Measurements from ENCODE around the gene NUP153.

The NUP153 gene

GRCh38 chr6:17656092-17656491, 50.6 kb downstream of the NUP153 start:
- DNase-seq = no peak

GRCh38 chr6:17653198-17653882, 53.4 kb downstream of the NUP153 start:
- no peak for DNase-seq

- DNase-seq = no peak
Observed at GRCh38 chr6:17650656-17651309, 55.9 kb downstream of the NUP153 start.

DNA sequence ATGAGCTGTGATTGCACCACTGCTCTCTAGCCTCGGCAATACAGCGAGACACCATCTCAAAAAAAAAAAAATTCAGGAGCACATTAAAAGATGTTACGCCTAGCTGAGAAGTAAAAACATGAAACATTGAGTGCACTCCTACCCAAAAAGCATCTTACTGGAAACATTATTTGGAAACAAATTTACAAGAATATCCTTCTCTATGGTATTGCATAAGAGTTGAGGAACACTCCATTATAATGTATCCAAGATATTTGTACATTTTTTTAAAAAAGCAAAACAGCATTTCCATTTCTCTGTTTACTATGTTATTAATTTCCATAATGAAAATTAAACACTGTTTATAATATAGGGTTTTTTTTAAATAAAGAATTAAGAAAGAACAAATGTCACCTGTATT, 58.0 kb downstream of the NUP153 start:
- no peak for DNase-seq

DNA sequence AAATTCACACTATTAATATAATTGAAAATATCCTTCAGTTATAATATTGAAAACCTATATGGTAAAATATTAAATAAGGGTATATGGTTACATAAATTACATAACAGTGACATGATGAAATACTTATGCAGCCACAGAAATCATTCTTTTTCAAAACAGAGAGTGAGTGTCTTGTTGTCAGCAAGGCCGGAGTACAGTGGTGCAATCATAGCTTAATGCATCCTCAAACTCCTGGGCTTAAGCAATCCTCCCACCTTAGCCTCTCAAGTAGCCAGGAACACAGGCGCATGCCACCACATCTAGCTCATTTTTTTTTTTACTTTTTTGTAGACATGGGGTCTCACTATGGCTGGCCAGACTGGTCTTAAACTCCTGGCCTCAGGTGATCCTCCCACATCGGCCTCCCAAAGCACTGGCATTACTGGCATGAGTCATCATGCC, 66.2 kb downstream of the NUP153 start:
- DNase-seq = no peak

DNA sequence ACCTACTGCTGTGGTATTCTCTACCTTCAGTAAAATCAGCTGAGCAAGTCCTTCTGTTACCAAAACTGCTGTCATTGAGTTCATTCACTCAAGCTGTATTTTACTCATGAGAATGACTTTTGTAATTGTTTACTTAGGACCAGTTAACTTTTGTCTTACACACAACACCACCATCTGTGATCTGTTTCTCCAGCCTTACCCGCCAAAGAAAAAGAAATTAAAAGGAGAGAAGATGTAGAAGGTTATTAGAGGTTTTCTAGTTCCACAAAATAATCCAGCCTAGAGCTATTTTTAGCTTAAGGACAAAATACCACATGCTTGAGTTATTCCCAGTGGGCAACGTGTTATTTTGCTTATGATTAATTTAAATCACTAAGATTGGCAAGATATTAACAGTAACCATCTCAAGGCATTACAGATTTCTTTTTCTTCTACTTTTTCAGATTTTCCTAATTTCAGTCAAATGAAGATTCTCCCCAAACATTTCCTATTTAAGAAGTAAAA, 68.5 kb downstream of the NUP153 start:
- no peak for DNase-seq

- DNase-seq = no peak
Observed at GRCh38 chr6:17635568-17635967, 71.2 kb downstream of the NUP153 start.

DNA sequence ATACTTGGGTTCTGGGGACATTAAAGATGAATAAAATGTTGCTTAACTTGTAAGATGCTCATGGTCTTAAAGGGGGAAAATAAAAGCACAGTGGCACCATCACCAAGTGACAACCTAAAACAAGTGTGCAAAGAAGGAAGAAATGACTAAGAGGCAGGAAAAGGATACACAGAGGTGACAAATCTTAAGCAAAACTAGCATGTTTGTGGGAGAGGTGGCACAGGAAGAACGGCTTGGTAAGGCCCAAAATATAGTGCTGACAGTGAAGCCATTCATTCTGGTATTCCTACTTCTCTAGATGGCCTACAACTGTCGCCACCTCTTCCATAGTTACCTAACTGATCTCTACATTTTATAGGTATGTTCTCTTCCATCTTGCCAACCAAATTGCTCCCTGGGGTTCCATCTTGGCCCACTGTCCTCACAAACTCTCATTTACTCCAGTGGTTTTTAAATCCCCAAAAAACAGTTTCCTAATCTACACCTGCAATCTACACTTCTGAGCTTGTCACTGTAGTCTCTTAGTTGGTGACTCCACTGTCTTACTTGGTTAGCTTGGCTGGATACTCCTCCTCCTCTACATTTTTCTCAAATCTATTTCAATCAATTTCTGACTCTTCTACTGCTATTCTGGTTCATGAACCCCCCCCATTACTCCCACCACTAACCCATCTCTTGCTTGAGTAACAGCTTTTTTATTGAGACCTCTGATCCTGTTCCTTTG, 73.1 kb downstream of the NUP153 start:
- no peak for DNase-seq

- DNase-seq = no peak
Observed at GRCh38 chr6:17632934-17633333, 73.8 kb downstream of the NUP153 start.

GRCh38 chr6:17630511-17631073, 76.1 kb downstream of the NUP153 start:
- DNase-seq = no peak

- DNase-seq = no peak
Observed at GRCh38 chr6:17629824-17630510, 76.8 kb downstream of the NUP153 start.

GRCh38 chr6:17628873-17629272, 77.9 kb downstream of the NUP153 start:
- no peak for DNase-seq

- DNase-seq = no peak
Observed at GRCh38 chr6:17624396-17624795, 82.3 kb downstream of the NUP153 start.

DNA sequence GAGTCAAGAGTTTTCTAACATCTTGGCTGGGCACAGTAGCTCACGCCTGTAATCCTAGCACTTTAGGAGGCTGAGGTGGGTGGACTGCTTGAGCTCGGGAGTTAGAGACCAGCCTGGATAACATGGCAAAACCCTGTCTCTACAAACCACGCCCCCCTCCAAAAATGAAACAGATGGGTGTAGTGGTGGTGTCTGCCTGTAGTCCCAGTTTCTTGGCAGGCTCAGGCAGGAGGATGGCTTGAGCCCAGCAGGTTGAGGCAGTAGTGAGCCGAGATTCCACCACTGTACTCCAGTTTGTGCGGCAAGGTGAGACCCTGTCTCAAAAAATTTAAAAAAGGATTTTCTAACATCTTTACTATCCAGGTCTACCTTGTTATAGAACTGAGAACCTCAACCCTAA, 84.6 kb downstream of the NUP153 start:
- DNase-seq = no peak

DNA sequence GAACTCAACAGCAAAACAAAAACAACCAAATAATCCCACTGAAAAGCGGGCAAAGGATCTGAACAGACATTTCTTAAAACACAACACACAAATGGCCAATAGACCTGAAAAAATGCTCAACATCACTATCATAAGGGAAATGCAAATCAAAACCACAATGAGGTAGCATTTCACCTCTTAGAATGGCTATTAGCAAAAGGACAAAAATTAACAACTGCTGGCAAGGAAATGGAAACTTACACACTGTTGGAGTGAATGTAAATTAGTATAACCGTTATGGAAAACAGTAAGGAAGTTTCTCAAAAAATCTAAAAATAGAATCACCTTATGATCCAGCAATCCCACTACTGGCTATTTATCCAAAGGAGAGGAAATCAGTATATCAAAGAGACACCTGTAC, 85.7 kb downstream of the NUP153 start:
- DNase-seq = no peak

GRCh38 chr6:17615794-17616193, 90.9 kb downstream of the NUP153 start:
- no peak for DNase-seq

- no peak for DNase-seq
Observed at GRCh38 chr6:17612048-17612447, 94.7 kb downstream of the NUP153 start.

DNA sequence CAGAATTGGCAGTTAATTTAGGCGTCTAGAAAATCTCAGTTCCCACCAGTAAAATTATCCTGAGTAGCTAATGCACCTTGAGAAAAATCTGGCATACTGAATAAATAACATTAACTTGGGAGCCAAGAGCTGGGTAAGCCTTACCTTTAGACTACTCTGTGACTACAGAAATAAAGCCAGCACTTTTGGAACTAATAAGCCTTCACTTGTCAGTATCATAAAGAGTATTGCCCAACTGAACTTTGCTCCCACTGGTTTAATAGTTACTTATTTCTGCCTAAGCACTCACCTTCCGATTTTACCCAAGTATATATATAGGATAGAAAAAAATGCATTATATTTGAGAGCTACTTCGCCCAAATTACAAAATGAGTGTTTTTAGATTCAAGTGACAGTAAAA, 95.9 kb downstream of the NUP153 start:
- no peak for DNase-seq

DNA sequence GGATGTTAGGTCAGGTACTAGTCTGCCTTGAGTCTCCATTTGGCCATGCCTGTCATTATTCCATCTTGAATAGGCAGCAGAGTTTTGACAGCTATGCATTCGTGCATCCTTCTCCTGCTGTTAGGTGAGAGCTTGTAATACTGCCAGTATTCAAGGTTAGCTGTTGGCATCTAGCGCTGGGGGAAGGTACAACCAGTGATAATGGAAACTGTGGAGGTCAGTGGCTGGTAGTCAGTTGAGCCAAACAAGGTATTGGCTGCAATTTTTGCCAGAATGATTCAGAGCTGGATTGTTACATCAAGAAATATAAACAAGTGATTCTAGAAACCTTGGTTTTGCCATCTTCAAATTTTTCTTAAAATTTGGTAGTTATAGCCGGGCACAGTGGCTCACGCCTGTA, 100.1 kb downstream of the NUP153 start:
- DNase-seq = no peak

- no peak for DNase-seq
Observed at GRCh38 chr6:17602888-17603287, 103.8 kb downstream of the NUP153 start.

GRCh38 chr6:17601386-17601703, 105.4 kb downstream of the NUP153 start:
- DNase-seq = no peak

DNA sequence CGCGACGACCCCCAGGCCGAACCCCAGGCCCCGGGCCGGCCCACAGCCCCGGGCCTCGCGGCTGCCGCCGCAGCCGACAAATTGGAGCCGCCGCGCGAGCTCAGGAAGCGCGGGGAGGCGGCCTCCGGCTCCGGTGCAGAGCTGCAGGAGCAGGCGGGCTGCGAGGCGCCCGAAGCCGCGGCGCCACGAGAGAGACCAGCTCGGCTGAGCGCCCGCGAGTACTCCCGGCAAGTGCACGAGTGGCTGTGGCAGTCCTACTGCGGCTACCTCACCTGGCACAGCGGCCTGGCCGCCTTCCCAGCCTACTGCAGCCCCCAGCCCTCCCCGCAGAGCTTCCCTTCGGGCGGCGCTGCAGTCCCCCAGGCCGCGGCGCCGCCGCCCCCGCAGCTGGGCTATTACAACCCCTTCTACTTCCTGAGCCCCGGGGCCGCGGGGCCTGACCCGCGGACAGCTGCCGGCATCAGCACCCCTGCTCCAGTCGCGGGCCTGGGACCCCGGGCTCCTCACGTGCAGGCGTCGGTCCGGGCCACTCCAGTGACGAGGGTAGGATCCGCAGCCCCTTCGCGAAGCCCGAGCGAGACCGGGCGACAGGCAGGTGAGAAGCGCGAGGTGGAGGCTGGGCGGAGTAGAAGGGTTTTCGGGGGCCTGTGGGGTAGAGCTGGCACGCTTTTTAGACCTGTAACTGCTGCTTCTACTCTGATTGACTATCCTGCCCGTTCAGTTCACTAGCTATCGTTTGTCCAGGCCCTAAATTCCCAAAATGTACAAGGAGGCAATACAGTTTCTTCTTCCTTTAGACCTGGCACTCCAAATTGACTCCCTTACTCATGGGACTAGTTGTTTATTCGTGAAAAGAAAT, 106.0 kb downstream of the NUP153 start:
- DNase-seq = peak; percentile 41

Measured in activated CD8-positive, alpha-beta memory T cell treated with anti-CD3 and anti-CD28 coated beads, Interleukin-2, amount 50 U/mL, for 4 hours (primary cell).